Endothelial cell (in vitro differentiated cells): Measurements from ENCODE around the gene PLTP. TPM values are rescaled to one million over a fixed set of nuclear protein-coding genes. Genes with fewer than 3 reads are reported as not detected.
A peak's percentile ranks its signal among the peaks of the same experiment; 100 is the strongest.

Experiments used
- DNase-seq: peaks from one replicate; pipeline ENCODE4 v3.0.0; 2021; ENCODE audit warnings: low spot score
- H3K27ac Mint-ChIP-seq: one replicate; pipeline ENCODE4 v1.8.0; 2021; ENCODE audit warnings: mixed read lengths, inconsistent platforms; ENCODE audit not compliant: unreplicated experiment
- H3K27me3 Mint-ChIP-seq: one replicate; pipeline ENCODE4 v1.8.0; 2021; ENCODE audit warnings: mild to moderate bottlenecking, moderate library complexity, mixed read lengths, inconsistent platforms; ENCODE audit not compliant: unreplicated experiment
- H3K36me3 Mint-ChIP-seq: one replicate; pipeline ENCODE4 v1.8.0; 2021; ENCODE audit warnings: mild to moderate bottlenecking, low read depth, mixed read lengths, inconsistent platforms; ENCODE audit not compliant: unreplicated experiment
- H3K4me1 Mint-ChIP-seq: one replicate; pipeline ENCODE4 v1.8.0; 2021; ENCODE audit warnings: mild to moderate bottlenecking, mixed read lengths, inconsistent platforms; ENCODE audit not compliant: unreplicated experiment
- H3K4me3 Mint-ChIP-seq: one replicate; pipeline ENCODE4 v1.8.0; 2021; ENCODE audit warnings: mild to moderate bottlenecking, mixed read lengths, inconsistent platforms; ENCODE audit not compliant: unreplicated experiment
- H3K9me3 Mint-ChIP-seq: one replicate; pipeline ENCODE4 v1.8.0; 2021; ENCODE audit warnings: mixed read lengths, inconsistent platforms; ENCODE audit not compliant: unreplicated experiment
- total RNA-seq: library from RNA; stranded (reverse); fragmentation: NEBNext Ultra II Directional; extraction: Animal tissue kit (Norgen Biotek cat#: 25700); gene quantifications from one replicate; pipeline ENCODE4 v1.2.1, GENCODE V29; 2021; ENCODE audit not compliant: unreplicated experiment
- TF ChIP-seq, protein P1 (sequence below): fragments of 200-600 bp; sonication (generic); IDR thresholded peaks from one replicate; pipeline ENCODE4 v1.5.0; 2021; ENCODE audit warnings: antibody characterized with exemption; ENCODE audit not compliant: unreplicated experiment

PLTP gene
- total RNA-seq, 1 donor from 2014 or later, result 41.3 TPM

DNA sequence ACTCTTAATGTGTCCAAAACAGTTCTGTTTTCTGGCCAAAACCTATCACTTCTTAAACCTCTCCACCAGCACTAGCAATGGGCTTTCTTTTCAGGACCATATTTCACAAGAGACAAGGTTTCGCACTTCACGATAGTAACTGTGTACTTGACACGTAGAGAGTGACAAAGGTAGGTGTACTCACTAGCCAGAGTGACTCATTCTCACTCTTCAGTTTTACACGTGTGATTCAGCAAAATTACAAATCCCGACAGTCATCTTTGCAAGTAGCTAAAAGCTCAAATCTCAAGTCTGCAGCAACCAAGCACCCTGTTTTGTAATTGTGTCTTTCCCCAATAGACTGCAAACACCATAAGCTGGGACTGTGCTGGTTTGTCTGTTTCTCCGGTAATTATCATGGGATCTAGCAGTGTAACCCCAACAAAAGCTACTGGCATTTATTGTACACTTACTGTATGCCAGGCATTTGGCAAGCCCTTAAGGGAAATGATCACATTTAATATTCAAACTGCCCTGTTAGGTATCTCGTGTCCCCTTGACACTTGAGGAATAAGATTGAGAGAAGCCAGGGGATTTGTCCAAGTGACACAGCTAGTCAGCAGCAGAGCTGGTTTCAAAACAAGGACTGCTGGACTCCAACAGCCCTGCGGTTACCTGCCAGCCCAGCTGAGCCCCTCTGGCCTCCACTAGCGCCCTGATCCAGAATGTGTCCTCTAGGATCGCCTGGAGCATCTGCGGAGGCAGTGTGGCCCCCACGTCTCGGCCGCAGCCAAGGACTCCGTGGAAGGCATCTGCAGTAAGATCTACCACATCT is 32.4 kb upstream of the PLTP start:
- H3K4me3 Mint-ChIP-seq, result peak overlapping the region; percentile 0
- no peaks in the 10 kb centered on the region for H3K4me1 Mint-ChIP-seq
- no peak for DNase-seq
- no peak overlapping the region for H3K27ac Mint-ChIP-seq
- TF ChIP-seq, protein P1, sequence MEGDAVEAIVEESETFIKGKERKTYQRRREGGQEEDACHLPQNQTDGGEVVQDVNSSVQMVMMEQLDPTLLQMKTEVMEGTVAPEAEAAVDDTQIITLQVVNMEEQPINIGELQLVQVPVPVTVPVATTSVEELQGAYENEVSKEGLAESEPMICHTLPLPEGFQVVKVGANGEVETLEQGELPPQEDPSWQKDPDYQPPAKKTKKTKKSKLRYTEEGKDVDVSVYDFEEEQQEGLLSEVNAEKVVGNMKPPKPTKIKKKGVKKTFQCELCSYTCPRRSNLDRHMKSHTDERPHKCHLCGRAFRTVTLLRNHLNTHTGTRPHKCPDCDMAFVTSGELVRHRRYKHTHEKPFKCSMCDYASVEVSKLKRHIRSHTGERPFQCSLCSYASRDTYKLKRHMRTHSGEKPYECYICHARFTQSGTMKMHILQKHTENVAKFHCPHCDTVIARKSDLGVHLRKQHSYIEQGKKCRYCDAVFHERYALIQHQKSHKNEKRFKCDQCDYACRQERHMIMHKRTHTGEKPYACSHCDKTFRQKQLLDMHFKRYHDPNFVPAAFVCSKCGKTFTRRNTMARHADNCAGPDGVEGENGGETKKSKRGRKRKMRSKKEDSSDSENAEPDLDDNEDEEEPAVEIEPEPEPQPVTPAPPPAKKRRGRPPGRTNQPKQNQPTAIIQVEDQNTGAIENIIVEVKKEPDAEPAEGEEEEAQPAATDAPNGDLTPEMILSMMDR, result no peak
- H3K9me3 Mint-ChIP-seq, result no peaks in the 10 kb centered on the region
- peaks cover 39% of the 10 kb centered on the region for H3K36me3 Mint-ChIP-seq
- no peaks in the 10 kb centered on the region for H3K27me3 Mint-ChIP-seq

DNA sequence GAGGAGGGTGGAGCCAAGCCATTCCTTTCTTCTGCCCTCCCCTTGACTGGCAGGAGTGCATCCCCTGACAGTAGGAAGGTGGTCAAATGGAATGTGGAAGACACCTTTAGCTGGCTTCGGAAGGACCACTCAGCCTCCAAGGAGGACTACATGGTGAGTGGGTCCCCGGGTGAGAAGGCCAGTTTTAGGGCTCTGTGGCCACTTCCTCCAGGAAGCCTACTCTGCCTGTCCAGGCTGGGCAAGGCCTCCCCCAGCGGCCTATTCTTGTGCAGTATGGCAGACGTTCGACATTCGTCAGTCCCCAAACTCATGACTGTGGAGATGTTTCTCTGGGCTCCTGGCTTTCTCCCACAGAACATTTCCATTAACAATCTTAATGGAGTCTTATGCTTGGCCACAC is 31.7 kb upstream of the PLTP start:
- H3K4me3 Mint-ChIP-seq, result no peak overlapping the region
- H3K27me3 Mint-ChIP-seq, result no peaks in the 10 kb centered on the region
- peaks cover 1% of the 10 kb centered on the region for H3K4me1 Mint-ChIP-seq
- no peak for DNase-seq
- no peaks in the 10 kb centered on the region for H3K9me3 Mint-ChIP-seq
- peaks cover 37% of the 10 kb centered on the region for H3K36me3 Mint-ChIP-seq
- H3K27ac Mint-ChIP-seq, result no peak overlapping the region
- TF ChIP-seq, protein P1, result no peak

DNA sequence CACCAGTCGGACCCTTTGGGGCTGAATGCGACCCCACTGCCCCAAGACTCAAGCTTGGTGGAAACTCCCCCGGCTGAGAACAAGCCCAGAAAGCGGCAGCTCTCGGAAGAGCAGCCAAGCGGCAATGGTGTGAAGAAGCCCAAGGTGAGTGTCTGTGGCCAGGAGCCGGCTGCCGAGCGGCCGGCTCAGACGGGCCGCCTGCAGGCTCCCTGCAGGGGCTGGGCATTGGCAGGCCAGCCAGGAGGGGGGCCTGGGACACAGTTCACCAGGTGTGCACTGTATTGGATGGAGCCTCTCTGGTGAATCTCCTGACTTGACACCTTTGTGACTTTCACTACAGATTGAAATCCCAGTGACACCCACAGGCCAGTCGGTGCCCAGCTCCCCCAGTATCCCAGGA is 28.5 kb upstream of the PLTP start:
- H3K4me1 Mint-ChIP-seq, result peaks cover 16% of the 10 kb centered on the region
- H3K9me3 Mint-ChIP-seq, result no peaks in the 10 kb centered on the region
- peaks cover 36% of the 10 kb centered on the region for H3K36me3 Mint-ChIP-seq

DNA sequence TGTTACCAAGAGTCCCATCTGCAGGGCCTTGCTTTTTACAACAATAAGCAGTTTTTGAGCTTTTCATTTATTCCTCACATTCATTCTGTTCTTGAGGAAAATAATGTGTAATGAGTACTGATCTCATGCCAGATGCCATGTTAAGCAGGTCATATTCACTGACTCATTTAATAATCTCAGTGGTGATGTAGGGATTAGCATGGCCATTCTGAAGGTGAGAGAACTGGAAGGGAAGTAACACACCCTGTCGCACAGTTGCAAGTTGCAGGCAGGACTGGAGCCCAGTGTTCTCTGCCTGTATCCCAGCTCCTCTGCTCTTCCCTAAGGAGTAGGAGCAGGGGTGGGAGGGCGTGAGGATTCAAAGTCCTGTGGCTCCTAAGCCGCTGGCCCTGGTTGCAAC is 28.1 kb upstream of the PLTP start:
- Mint-ChIP-seq H3K4me1 (peaks cover 16% of the 10 kb centered on the region), H3K27ac (no peak overlapping the region), H3K27me3 (peaks cover 4% of the 10 kb centered on the region), H3K9me3 (no peaks in the 10 kb centered on the region), H3K36me3 (peaks cover 33% of the 10 kb centered on the region), H3K4me3 (no peak overlapping the region)
- TF ChIP-seq, protein P1, result no peak
- DNase-seq, result no peak

More for the DNA sequence above, 28.5 kb upstream of the PLTP start:
- TF ChIP-seq, protein P1, result no peak
- no peak overlapping the region for H3K4me3 Mint-ChIP-seq
- no peak for DNase-seq
- H3K27ac Mint-ChIP-seq, result no peak overlapping the region
- no peaks in the 10 kb centered on the region for H3K27me3 Mint-ChIP-seq

DNA sequence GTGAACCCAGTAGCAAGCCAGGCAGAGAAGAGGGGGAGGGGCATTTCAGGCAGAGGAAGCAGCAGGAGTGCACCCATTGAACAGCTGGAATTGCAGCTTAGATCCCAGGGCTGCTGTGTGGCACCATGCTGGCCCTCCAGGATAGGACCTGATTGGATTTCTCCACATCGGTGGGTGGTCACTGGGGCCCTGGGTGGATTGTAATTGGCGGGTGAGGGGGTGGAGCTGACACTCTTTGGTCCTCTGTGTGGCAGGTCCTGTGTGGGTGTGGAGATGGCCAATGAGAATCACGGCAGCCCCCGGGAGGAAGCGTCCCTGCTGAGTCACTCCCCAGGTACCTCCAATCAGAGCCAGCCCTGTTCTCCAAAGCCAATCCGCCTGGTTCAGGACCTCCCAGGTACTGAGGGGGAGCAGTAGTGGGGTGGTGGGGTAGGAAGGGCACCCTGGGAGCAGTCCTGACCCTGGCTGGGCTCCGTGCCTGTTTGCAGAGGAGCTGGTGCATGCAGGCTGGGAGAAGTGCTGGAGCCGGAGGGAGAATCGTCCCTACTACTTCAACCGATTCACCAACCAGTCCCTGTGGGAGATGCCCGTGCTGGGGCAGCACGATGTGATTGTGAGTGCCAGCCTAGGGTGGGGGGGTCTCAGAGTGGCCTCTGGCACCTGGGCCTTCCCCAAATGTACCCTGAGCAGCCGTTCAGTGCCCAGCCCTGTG is 26.9 kb upstream of the PLTP start:
- H3K27me3 Mint-ChIP-seq, result peaks cover 5% of the 10 kb centered on the region
- peaks cover 21% of the 10 kb centered on the region for H3K36me3 Mint-ChIP-seq
- DNase-seq, result no peak
- H3K4me1 Mint-ChIP-seq, result peaks cover 16% of the 10 kb centered on the region
- H3K4me3 Mint-ChIP-seq, result peak overlapping the region; percentile 52
- TF ChIP-seq, protein P1, result no peak
- H3K9me3 Mint-ChIP-seq, result no peaks in the 10 kb centered on the region
- peak overlapping the region; percentile 80 for H3K27ac Mint-ChIP-seq
